Measurements from ENCODE around the gene PCTP.

DNA sequence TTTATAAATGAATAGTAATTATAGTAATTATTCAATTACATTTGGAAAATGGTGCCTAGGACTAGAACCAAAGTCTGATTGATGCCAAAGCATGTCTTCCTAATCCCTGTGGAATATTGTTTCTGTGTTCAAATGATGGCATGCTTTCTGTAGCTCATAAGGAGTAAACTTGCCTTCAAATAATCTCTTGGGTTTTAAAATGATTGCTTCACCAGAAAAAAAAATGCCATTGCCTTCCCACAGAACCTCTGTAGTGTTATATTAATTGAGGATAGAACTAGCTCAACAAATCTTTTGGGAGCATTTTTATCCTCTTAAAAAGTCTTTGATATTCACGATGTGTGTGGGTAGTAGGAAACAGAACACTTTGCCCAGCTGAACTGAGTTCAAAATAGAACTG lies 20.5 kb upstream of the PCTP start:
- TF ChIP-seq POLR2AphosphoS5 (IDR thresholded peaks at IDR 0.05) (no peak), POLR2A (IDR thresholded peaks at IDR 0.05) (no peak)
- TF ChIP-seq, protein P1, sequence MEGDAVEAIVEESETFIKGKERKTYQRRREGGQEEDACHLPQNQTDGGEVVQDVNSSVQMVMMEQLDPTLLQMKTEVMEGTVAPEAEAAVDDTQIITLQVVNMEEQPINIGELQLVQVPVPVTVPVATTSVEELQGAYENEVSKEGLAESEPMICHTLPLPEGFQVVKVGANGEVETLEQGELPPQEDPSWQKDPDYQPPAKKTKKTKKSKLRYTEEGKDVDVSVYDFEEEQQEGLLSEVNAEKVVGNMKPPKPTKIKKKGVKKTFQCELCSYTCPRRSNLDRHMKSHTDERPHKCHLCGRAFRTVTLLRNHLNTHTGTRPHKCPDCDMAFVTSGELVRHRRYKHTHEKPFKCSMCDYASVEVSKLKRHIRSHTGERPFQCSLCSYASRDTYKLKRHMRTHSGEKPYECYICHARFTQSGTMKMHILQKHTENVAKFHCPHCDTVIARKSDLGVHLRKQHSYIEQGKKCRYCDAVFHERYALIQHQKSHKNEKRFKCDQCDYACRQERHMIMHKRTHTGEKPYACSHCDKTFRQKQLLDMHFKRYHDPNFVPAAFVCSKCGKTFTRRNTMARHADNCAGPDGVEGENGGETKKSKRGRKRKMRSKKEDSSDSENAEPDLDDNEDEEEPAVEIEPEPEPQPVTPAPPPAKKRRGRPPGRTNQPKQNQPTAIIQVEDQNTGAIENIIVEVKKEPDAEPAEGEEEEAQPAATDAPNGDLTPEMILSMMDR (IDR thresholded peaks at IDR 0.05), result no peak

Data from transverse colon (tissue), 4 donors.